ENCODE data around the gene PPP2R3A.
"Not testable (repeated sequence)": the region's sequence is repeated elsewhere in the genome, so short reads cannot be mapped to it uniquely, and the experiment has no call there.

PPP2R3A gene

GRCh38 chr3:136038668-136039067, 73.1 kb downstream of the PPP2R3A start:
- no peak for FAIRE-seq

GRCh38 chr3:136042608-136043221, 77.2 kb downstream of the PPP2R3A start:
- FAIRE-seq: peak; percentile 17

- no peak for FAIRE-seq
These were observed 79.6 kb downstream of the PPP2R3A start for GRCh38 chr3:136044980-136045745.

- FAIRE-seq: no peak
These were observed 82.5 kb downstream of the PPP2R3A start for GRCh38 chr3:136048068-136048467.

- no peak for FAIRE-seq
These were observed 84.7 kb downstream of the PPP2R3A start for GRCh38 chr3:136050250-136050649.

- FAIRE-seq: no peak
These were observed 90.0 kb downstream of the PPP2R3A start for GRCh38 chr3:136055491-136055890.

GRCh38 chr3:136067211-136067610, 101.7 kb downstream of the PPP2R3A start:
- FAIRE-seq: no peak

- no peak for FAIRE-seq
These were observed 103.2 kb downstream of the PPP2R3A start for GRCh38 chr3:136068708-136069107.

- FAIRE-seq: no peak
These were observed 104.4 kb downstream of the PPP2R3A start for GRCh38 chr3:136069933-136070332.

- FAIRE-seq: no peak
These were observed 104.8 kb downstream of the PPP2R3A start for GRCh38 chr3:136070334-136070733.

- peak; percentile 38 for FAIRE-seq
These were observed 105.7 kb downstream of the PPP2R3A start for GRCh38 chr3:136070953-136071949.

- no peak for FAIRE-seq
These were observed 109.1 kb downstream of the PPP2R3A start for GRCh38 chr3:136074546-136075170.

- FAIRE-seq: peak; percentile 97
These were observed 109.8 kb downstream of the PPP2R3A start for GRCh38 chr3:136075218-136075808.

GRCh38 chr3:136075811-136076210, 110.3 kb downstream of the PPP2R3A start:
- FAIRE-seq: no peak

- FAIRE-seq: peak; percentile 79
These were observed 113.2 kb downstream of the PPP2R3A start for GRCh38 chr3:136078421-136079364.

- not testable (repeated sequence) for FAIRE-seq
These were observed 118.3 kb downstream of the PPP2R3A start for GRCh38 chr3:136083641-136084382.

GRCh38 chr3:136085067-136085466, 119.5 kb downstream of the PPP2R3A start:
- FAIRE-seq: not testable (repeated sequence)

GRCh38 chr3:136093771-136094170, 128.2 kb downstream of the PPP2R3A start:
- no peak for FAIRE-seq

GRCh38 chr3:136105044-136105443, 139.5 kb downstream of the PPP2R3A start:
- FAIRE-seq: no peak

GRCh38 chr3:136106101-136106500, 140.6 kb downstream of the PPP2R3A start:
- no peak for FAIRE-seq

Data from TTC549 (cell line).